Muscle of back (tissue), 11 donors: Measurements from ENCODE around the gene KRTAP27-1. TPM values are rescaled to one million over a fixed set of nuclear protein-coding genes. Genes with fewer than 3 reads are reported as not detected.

ENCODE experiments used
- DNase-seq, 3 donors: peaks; one replicate each; pipeline versions ENCODE4 v3.0.0 to v3.0.0-alpha.2; 2013
- polyA plus RNA-seq, 10 donors: library from polyadenylated mRNA; unstranded; fragments of 120-200 nt; gene quantifications; one replicate each; pipeline ENCODE4 v1.2.1, GENCODE V29; 2013; ENCODE audit not compliant: insufficient read length in 10 of 10

Gene KRTAP27-1
- polyA plus RNA-seq, 10 donors: not detected

GRCh38 chr21:30289215-30289614, 48.3 kb downstream of the KRTAP27-1 start, which contains the start of gene KRTAP25-1:
KRTAP25-1 (minus strand) TSS chr21:30289514; CDS start chr21:30289490, 24 bp downstream.
- DNase-seq: no peak

Other genes with a start within 250 kb of the KRTAP27-1 start
- not detected for gene CLDN17, start 170.9 kb downstream of the KRTAP27-1 start, polyA plus RNA-seq
- gene CLDN8, start 121.6 kb downstream of the KRTAP27-1 start, polyA plus RNA-seq: 1 to 10 TPM in 2 of 10 donors, not detected in 8; 3.2 to 6.4 TPM
- not detected for gene KRTAP24-1, start 54.7 kb downstream of the KRTAP27-1 start, polyA plus RNA-seq
- gene KRTAP25-1, start 48.2 kb downstream of the KRTAP27-1 start, polyA plus RNA-seq: not detected
- not detected for gene KRTAP26-1, start 17.4 kb downstream of the KRTAP27-1 start, polyA plus RNA-seq
- gene KRTAP23-1, start 10.9 kb upstream of the KRTAP27-1 start, polyA plus RNA-seq: not detected
- not detected for gene KRTAP13-2, start 34.6 kb upstream of the KRTAP27-1 start, polyA plus RNA-seq
- not detected for gene KRTAP13-1, start 58.3 kb upstream of the KRTAP27-1 start, polyA plus RNA-seq
- gene KRTAP13-3, start 88.2 kb upstream of the KRTAP27-1 start, polyA plus RNA-seq: not detected
- not detected for gene KRTAP13-4, start 92.5 kb upstream of the KRTAP27-1 start, polyA plus RNA-seq
- not detected for gene KRTAP15-1, start 102.6 kb upstream of the KRTAP27-1 start, polyA plus RNA-seq
- gene KRTAP19-1, start 142.7 kb upstream of the KRTAP27-1 start, polyA plus RNA-seq: not detected
- not detected for gene KRTAP19-2, start 149.7 kb upstream of the KRTAP27-1 start, polyA plus RNA-seq
- not detected for gene KRTAP19-3, start 154.3 kb upstream of the KRTAP27-1 start, polyA plus RNA-seq
- gene KRTAP19-4, start 159.5 kb upstream of the KRTAP27-1 start, polyA plus RNA-seq: not detected
- not detected for gene KRTAP19-5, start 164.4 kb upstream of the KRTAP27-1 start, polyA plus RNA-seq
- not detected for gene KRTAP19-6, start 204.2 kb upstream of the KRTAP27-1 start, polyA plus RNA-seq
- not detected for gene KRTAP19-7, start 223.6 kb upstream of the KRTAP27-1 start, polyA plus RNA-seq